ENCODE results near the gene IQCE. TPM values are rescaled to one million over a fixed set of nuclear protein-coding genes. Genes with fewer than 3 reads are reported as not detected.

Gene IQCE
- total RNA-seq, 4 donors from 2014 or later = 9.7 to 23.5 (median 15.6) TPM

- Histone ChIP-seq H3K9me3 (no peaks in the 10 kb centered on the region), H3K4me3 (no peak overlapping the region), H3K27me3 (no peaks in the 10 kb centered on the region), H3K36me3 (peaks cover 0 to 92% of the 10 kb centered on the region in 2 donors), H3K27ac (no peak overlapping the region), H3K4me1 (peaks cover 0 to 8% (median 3%) of the 10 kb centered on the region in 3 donors)
- ATAC-seq = no peak
- WGBS, 2 donors (ENCODE audit: low coverage in 1 of 2) = 74 to 88% methylated on average over 4 to 5 of the region's 11 CpGs
- no peak for TF ChIP-seq EP300 (IDR thresholded peaks at IDR 0.05)
- no peak for TF ChIP-seq POLR2A (IDR thresholded peaks at IDR 0.05)
- TF ChIP-seq CTCF (IDR thresholded peaks at IDR 0.05) = no peak
- no peak for TF ChIP-seq POLR2AphosphoS5 (IDR thresholded peaks at IDR 0.05)
Observed at GRCh38 chr7:2601907-2602306, 43.1 kb downstream of the IQCE start.

GRCh38 chr7:2602406-2603043, 43.7 kb downstream of the IQCE start:
- Histone ChIP-seq H3K27me3 (no peaks in the 10 kb centered on the region), H3K4me3 (no peak overlapping the region), H3K9me3 (no peaks in the 10 kb centered on the region), H3K27ac (no peak overlapping the region), H3K4me1 (peaks cover 0 to 13% (median 3%) of the 10 kb centered on the region in 3 donors), H3K36me3 (peaks cover 0 to 92% of the 10 kb centered on the region in 2 donors)
- WGBS, 2 donors (ENCODE audit: low coverage in 1 of 2) = 84 to 100% methylated on average over 3 to 6 of the region's 19 CpGs
- ATAC-seq = no peak
- no peak for TF ChIP-seq POLR2A (IDR thresholded peaks at IDR 0.05)
- no peak for TF ChIP-seq POLR2AphosphoS5 (IDR thresholded peaks at IDR 0.05)
- no peak for TF ChIP-seq EP300 (IDR thresholded peaks at IDR 0.05)
- TF ChIP-seq CTCF (IDR thresholded peaks at IDR 0.05) = no peak

GRCh38 chr7:2603044-2603965, 44.5 kb downstream of the IQCE start:
- H3K36me3 ChIP-seq = peaks cover 0 to 84% of the 10 kb centered on the region in 2 donors

GRCh38 chr7:2604608-2605174, 45.9 kb downstream of the IQCE start:
- peaks cover 0 to 71% of the 10 kb centered on the region in 2 donors for H3K36me3 ChIP-seq
- no peak for ATAC-seq

More at GRCh38 chr7:2603044-2603965, 44.5 kb downstream of the IQCE start:
- Histone ChIP-seq H3K27me3 (no peaks in the 10 kb centered on the region), H3K4me1 (peaks cover 0 to 20% (median 3%) of the 10 kb centered on the region in 3 donors), H3K4me3 (no peak overlapping the region), H3K27ac (no peak overlapping the region), H3K9me3 (no peaks in the 10 kb centered on the region)
- WGBS, 2 donors (ENCODE audit: low coverage in 1 of 2) = 82 to 88% methylated on average over 2 of the region's 35 CpGs
- TF ChIP-seq CTCF (IDR thresholded peaks at IDR 0.05) = no peak
- no peak for TF ChIP-seq EP300 (IDR thresholded peaks at IDR 0.05)
- TF ChIP-seq POLR2AphosphoS5 (IDR thresholded peaks at IDR 0.05) = no peak
- TF ChIP-seq POLR2A (IDR thresholded peaks at IDR 0.05) = no peak
- no peak for ATAC-seq

More at GRCh38 chr7:2604608-2605174, 45.9 kb downstream of the IQCE start:
- Histone ChIP-seq H3K27ac (no peak overlapping the region), H3K27me3 (no peaks in the 10 kb centered on the region), H3K9me3 (no peaks in the 10 kb centered on the region), H3K4me1 (peaks cover 0 to 20% (median 3%) of the 10 kb centered on the region in 3 donors), H3K4me3 (no peak overlapping the region)
- no peak for TF ChIP-seq POLR2A (IDR thresholded peaks at IDR 0.05)
- no peak for TF ChIP-seq POLR2AphosphoS5 (IDR thresholded peaks at IDR 0.05)
- TF ChIP-seq EP300 (IDR thresholded peaks at IDR 0.05) = no peak
- no peak for TF ChIP-seq CTCF (IDR thresholded peaks at IDR 0.05)
- WGBS, 2 donors (ENCODE audit: low coverage in 1 of 2) = 89 to 94% methylated on average over 3 to 15 of the region's 29 CpGs

All from gastroesophageal sphincter (tissue), 4 donors.